Stimulated activated CD8-positive, alpha-beta memory T cell treated with anti-CD3 and anti-CD28 coated beads, Interleukin-15, amount 100 ng/mL, for 24 hours (primary cell): ENCODE measurements around the gene MAST4.

Experiments used
- DNase-seq: peaks from one replicate; pipeline ENCODE4 v3.0.0-alpha.2; 2020; ENCODE audit warnings: low read depth

Gene MAST4

DNA sequence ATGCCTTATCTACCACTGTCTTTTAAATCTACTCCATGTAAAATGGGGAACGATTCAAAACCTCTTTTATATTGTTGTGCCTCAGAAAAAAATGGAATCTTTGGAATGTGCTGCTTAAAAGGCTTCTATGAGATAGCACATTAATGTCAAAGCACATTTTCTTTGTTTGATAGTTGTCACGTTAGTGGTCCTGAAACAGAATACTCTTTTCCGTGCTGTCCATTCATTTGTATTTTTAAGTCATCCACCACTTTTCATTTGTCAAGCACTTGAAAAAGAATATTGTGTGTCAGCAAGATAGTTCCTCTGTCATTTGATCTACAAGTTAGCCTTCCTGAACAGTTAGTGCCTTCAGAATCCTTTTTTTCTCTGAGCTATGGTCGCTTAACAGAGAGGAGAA lies 246.9 kb downstream of the MAST4 start:
- DNase-seq, result no peak

DNA sequence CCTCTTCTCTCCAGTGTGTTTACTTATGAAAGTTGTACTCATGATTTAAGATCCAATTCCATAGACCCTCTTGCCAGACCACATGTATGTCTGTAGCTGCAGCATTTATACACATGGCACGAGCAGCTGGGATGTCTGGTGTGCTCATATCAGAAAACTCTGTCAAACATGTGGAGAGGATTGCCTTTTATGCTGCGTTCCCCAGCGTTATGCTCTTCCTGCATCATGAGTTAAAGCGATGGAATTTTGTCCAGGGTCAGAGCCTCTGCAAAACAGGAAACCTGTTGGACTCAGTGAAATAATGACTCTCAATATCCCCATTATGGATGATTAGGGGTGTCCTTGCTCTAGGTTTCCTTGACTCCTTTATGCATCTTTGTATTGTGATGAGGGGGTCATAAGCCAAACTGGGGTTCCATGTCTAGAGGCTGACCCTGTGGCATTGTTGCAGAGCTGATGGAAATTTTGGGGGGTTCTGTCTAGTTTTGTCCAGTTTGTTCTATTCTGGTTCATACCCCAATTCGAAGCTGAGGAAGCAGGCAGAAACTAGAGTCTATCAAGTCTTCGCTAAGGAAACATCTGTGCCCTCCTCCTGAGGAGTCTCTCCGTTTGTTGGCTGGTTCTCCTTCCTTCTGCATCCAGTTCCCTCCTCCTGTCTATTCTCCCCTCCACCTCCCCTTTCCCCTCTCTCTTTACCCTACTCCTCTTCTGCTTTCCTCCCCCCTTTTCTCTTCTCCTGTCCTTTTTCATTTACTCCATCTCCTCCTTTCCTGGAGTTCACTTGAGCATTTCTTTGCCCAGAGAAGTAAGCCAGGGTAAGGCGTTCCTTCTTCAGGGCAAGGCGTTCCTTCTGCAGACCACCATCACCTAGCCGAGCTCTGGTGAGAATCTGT lies 252.8 kb downstream of the MAST4 start:
- DNase-seq, result no peak

GRCh38 chr5:66849803-66850202 lies 253.6 kb downstream of the MAST4 start:
- no peak for DNase-seq

DNA sequence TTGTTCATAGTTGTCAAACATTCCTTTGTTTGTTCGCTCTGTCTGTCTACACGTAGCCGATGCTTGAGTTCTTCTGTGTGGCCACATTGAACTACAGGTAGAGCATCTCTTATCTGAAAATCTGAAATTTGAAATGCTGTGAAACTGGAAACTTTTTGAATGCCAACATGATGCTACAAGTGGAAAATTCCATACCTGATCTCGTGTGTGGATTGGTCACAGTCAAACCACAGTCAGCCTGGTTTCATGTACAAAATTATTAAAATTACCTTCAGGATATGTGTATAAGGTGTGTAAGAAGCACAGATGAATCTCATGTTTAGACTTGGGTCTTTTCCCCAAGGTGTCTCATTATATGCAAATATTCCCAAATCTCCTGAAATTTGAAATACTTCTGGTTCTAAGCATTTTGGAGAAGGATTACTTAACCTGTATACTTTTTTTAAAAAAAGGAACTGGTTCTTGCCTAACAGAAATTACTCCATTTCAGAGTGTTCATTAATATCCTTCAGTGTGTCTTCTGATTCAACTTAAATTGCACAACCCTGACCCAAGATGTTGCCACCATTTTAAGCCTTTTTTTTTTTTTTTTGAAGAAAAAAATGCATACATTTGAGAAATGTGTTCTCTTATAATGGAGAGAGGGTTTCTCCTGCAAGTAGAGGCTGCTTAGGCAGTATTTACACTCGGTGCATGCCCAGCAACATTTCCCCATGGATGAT lies 254.3 kb downstream of the MAST4 start:
- DNase-seq, result no peak

GRCh38 chr5:66851306-66851705 lies 255.1 kb downstream of the MAST4 start:
- no peak for DNase-seq

DNA sequence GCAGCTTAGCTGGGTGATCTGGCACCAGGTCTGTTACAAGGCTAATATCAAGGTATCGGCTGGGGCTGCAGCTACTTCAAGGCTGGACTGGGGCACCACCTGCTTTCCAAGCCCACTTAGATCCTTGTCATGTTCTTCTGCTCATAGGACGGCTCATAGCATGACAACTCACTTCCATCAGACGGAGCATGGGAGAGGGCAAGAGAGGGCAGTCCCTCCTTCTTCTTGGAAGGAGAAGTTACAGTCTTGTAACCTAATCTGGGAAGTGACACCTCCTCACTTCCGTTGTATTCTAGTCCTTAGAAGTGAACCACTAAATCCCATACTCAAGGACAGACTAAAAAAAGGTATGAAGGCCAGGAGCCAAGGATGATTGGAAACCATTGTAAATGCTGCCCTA lies 258.2 kb downstream of the MAST4 start:
- no peak for DNase-seq

GRCh38 chr5:66856041-66856805 lies 260.0 kb downstream of the MAST4 start:
- no peak for DNase-seq

DNA sequence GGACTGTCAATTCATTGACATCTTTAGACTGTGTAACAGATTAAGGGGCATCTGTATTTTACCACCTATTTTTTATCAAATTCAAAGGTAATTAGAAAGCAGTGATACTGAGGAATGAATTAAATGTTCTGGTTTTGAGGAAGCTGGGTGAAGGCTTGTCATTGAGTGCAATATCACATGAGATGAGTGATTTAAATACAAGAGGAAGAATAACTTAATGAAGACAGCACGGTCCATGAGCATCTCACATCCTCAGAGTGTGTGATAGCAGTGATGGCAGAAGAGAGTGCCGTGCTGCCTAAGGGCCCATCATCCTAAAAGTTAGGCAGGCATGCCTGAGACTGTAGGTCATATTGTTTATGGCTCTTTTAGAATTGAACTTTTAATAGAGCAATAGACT lies 263.3 kb downstream of the MAST4 start:
- no peak for DNase-seq

- no peak for DNase-seq
Measured at GRCh38 chr5:66860199-66860975, 264.2 kb downstream of the MAST4 start.

GRCh38 chr5:66861402-66861801 lies 265.2 kb downstream of the MAST4 start:
- no peak for DNase-seq

- no peak for DNase-seq
Measured at GRCh38 chr5:66862020-66862419, 265.8 kb downstream of the MAST4 start.

DNA sequence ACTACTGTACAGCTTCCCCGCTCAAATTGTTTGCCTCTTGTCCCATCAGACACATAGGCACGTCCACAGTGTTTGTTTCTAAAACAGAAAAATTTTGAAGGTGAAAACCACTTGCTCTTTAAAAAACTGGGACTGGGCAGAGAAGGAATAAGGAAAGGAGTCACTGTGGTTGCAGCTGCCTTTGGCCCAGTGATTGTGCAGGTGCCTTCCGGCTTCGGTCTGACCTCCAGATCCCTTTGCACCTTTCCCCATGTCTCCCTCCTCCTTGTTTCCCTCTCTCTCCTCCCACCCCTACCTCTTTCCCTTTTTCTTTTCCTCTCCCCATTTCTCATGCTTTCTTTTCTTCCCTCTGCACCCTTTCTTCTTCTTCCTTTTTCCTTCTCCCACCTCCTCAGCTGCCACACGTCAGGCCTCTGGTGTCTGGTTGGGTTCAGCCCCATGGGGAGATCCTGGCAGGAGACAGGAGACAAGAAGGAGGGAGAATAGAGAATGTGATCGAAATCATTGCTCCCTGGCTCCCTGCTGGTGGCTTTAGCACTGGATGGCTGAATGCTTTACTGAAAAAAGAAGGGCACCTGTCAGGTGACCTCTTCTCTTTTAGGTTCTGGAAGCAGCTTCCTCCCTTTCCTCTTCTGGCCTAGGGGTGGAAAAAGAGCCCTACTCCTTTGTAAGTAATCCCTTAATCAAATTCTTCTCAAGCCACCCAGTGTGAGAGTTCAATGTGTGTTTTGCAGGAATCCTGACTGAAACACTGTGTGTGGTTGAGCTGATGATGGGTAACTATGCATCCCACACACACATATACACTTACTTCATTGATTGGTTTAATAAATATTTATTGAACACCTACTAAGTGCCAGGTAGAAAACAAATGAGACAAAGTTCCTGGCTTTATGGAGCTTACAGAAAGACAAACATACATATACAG lies 267.3 kb downstream of the MAST4 start:
- DNase-seq, result no peak

DNA sequence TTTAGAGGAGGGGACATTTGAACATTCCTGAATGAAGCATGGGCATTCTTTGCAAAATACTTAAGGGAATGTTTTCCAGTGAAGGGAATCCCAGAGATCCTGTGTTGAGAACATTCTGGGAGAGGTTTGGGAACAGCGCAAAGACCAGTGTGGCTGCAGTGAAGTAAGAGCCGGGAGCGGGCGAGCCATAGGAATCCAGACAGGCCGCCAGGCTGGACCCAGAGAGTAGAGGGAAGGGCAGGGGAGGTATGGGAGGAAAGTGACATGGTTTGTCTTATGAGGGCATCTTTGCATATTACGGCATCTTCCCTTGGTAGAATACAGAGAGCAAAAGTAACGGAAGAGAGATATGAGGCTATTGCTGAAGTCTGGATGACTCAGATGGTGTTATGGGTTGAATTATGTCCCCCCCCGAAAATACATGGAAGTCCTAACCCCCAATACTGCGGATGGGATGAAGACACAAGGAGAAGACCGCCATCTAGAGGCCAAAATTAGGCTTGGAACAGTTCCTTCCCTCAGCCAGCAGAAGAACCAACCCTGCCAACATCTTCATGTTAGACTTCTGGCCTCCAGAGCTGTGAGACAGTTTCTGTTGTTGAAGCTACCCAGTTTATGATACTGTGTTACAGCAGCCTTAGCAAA lies 268.2 kb downstream of the MAST4 start:
- DNase-seq, result no peak

GRCh38 chr5:66867618-66868322 lies 271.6 kb downstream of the MAST4 start:
- DNase-seq, result no peak

GRCh38 chr5:66869347-66869746 lies 273.2 kb downstream of the MAST4 start:
- no peak for DNase-seq

DNA sequence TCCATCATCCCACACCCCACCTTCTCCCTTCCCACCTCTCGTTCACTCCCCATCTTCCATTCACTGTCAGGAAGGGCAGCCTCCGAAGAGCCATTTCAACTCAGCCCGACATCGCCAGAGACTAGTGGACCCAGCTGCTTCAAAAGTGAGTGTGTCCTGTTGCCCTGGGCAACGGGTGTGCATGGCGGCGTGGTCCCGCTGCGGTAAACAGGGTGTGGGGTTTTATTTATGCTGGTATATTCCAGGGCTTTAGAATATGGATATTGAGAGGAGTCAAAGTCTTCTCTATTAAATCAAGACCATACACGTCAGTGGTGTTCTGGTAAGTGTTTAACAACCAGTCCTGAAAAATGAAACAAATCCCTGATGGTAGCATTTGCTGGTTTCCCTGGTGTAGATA lies 274.5 kb downstream of the MAST4 start:
- DNase-seq, result no peak

- no peak for DNase-seq
Measured at GRCh38 chr5:66871651-66872050, 275.5 kb downstream of the MAST4 start.

DNA sequence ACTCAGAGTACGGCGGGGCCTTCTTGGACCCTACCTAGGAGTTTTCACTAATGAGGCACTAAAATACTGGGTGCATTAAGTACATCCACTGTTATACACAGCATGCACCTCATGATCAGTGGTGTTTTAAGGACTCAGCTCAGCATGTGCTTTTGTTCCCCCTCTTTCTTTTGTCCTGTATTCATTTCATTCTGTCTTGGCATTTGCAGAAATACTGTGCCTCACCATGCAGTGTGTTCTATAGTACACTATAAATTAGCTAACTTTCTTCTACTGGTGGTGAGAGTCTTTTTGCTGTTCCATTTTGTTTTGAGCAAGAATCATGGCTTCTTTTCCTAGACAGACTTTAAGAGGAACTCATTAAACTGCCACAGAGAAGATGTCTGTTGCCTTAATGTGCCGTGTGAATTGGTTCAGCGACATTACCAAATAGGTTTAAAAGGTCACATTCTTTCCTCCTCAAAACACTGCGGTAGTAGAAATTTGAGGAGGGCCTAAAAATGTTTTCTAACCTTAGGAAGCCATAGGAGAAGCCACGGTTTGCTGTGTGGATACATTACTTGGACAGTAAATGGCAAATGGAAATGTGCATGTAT lies 276.6 kb downstream of the MAST4 start:
- no peak for DNase-seq

DNA sequence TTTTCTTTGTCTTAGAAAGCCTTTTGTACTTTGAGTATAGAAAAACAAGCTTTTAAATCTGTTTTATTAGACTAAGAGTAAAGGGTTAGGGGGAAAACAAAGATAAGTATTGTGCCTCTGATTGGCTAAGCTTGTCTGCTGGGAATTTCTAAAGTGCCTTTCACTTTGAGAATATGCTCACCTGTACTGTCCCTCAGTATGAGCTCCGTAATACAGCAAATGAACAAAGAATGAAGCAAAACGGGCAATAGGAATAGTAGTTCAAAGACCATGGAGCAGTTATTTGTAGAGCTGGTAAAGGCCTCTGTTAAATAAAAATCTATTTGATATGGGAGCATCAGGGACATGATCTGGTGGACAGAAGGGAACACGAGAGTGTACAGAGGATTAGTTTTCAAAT lies 277.8 kb downstream of the MAST4 start:
- no peak for DNase-seq
